Measurements from ENCODE around the gene BMP5.

GRCh38 chr6:55917751-55918415 is 42.5 kb upstream of the BMP5 start:
- TF ChIP-seq, protein P1, sequence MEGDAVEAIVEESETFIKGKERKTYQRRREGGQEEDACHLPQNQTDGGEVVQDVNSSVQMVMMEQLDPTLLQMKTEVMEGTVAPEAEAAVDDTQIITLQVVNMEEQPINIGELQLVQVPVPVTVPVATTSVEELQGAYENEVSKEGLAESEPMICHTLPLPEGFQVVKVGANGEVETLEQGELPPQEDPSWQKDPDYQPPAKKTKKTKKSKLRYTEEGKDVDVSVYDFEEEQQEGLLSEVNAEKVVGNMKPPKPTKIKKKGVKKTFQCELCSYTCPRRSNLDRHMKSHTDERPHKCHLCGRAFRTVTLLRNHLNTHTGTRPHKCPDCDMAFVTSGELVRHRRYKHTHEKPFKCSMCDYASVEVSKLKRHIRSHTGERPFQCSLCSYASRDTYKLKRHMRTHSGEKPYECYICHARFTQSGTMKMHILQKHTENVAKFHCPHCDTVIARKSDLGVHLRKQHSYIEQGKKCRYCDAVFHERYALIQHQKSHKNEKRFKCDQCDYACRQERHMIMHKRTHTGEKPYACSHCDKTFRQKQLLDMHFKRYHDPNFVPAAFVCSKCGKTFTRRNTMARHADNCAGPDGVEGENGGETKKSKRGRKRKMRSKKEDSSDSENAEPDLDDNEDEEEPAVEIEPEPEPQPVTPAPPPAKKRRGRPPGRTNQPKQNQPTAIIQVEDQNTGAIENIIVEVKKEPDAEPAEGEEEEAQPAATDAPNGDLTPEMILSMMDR (IDR thresholded peaks at IDR 0.05), result no peak
- TF ChIP-seq POLR2A (IDR thresholded peaks at IDR 0.05), result no peak
